PC-9 (cell line): ENCODE measurements around the gene TNFRSF1A. TPM values are rescaled to one million over a fixed set of nuclear protein-coding genes. Genes with fewer than 3 reads are reported as not detected.
"Not testable (repeated sequence)": the region's sequence is repeated elsewhere in the genome, so short reads cannot be mapped to it uniquely, and the experiment has no call there.

ENCODE experiments used
- BruUV-seq: library from RNA; stranded (reverse); fragments of 400-500 nt; replicated peaks from 2 replicates; lab custom pipeline; 2021; lab: Mats Ljungman, UMichigan
- CTCF ChIA-PET: fragments of 300-600 bp; sonication (Branson Sonifier 250); formaldehyde crosslinking; loops from one replicate; lab custom pipeline; 2022; ENCODE audit warnings: antibody characterized with exemption; lab: Charles Lee
- POLR2A ChIA-PET: fragments of 300-600 bp; sonication (Branson Sonifier 250); formaldehyde crosslinking; loops from one replicate; lab custom pipeline; 2022; ENCODE audit warnings: antibody characterized with exemption; ENCODE audit not compliant: unreplicated experiment; lab: Charles Lee
- DNase-seq, 2 experiments: peaks; one replicate each; pipeline versions ENCODE4 v3.0.0 to v3.0.0-alpha.2; 2015 to 2022; ENCODE audit warnings: mixed read lengths in 1 of 2
- H2AFZ ChIP-seq: fragments of 200-600 bp; sonication (generic); 2 replicates; pipeline ENCODE4 v1.8.1; 2017; ENCODE audit warnings: antibody characterized with exemption
- H3F3A ChIP-seq: fragments of 200-600 bp; sonication (generic); 2 replicates; pipeline ENCODE4 v1.8.1; 2017; ENCODE audit warnings: antibody characterized with exemption, mild to moderate bottlenecking, low read depth; ENCODE audit not compliant: insufficient read depth
- H3K27ac ChIP-seq: fragments of 200-600 bp; sonication (generic); 2 replicates; pipeline ENCODE4 v1.6.1; 2016; ENCODE audit warnings: mixed run types
- H3K27me3 ChIP-seq: fragments of 200-600 bp; sonication (generic); 2 replicates; pipeline ENCODE4 v1.6.1; 2016; ENCODE audit warnings: low read depth, mixed run types; ENCODE audit not compliant: insufficient read depth
- H3K36me3 ChIP-seq: fragments of 200-600 bp; sonication (generic); 2 replicates; pipeline ENCODE4 v1.6.1; 2016; ENCODE audit warnings: low read depth, mixed run types
- H3K4me1 ChIP-seq: fragments of 200-600 bp; sonication (generic); replicated peaks from 2 replicates; pipeline ENCODE4 v1.6.1; 2016; ENCODE audit warnings: mixed run types; ENCODE audit not compliant: insufficient read depth
- H3K4me2 ChIP-seq: fragments of 200-600 bp; sonication (generic); 2 replicates; pipeline ENCODE4 v1.6.1; 2017; ENCODE audit warnings: mixed run types
- H3K4me3 ChIP-seq: fragments of 200-600 bp; sonication (generic); 2 replicates; pipeline ENCODE4 v1.6.1; 2016; ENCODE audit warnings: mixed run types
- H3K79me2 ChIP-seq: fragments of 200-600 bp; sonication (generic); 2 replicates; pipeline ENCODE4 v1.6.1; 2017; ENCODE audit warnings: low read depth, mixed run types
- H3K9me2 ChIP-seq: fragments of 200-600 bp; sonication (generic); 2 replicates; pipeline ENCODE4 v1.8.1; 2017; ENCODE audit warnings: mild to moderate bottlenecking; ENCODE audit not compliant: insufficient read depth
- H3K9me3 ChIP-seq: fragments of 200-600 bp; sonication (generic); 2 replicates; pipeline ENCODE4 v1.8.1; 2016; ENCODE audit warnings: low read depth; ENCODE audit not compliant: insufficient read depth
- H4K20me1 ChIP-seq: fragments of 200-600 bp; sonication (generic); 2 replicates; pipeline ENCODE4 v1.8.1; 2017; ENCODE audit not compliant: insufficient read depth
- CTCF ChIP-seq: fragments of 200-600 bp; sonication (generic); conservative IDR thresholded peaks from 2 replicates; pipeline ENCODE4 v1.6.1; 2017; ENCODE audit warnings: mixed run types, antibody characterized with exemption, mild to moderate bottlenecking, moderate library complexity
- EZH2 ChIP-seq: fragments of 200-600 bp; sonication (generic); IDR thresholded peaks from 2 replicates; pipeline ENCODE4 v1.8.0; 2017; ENCODE audit warnings: antibody characterized with exemption, low read depth
- intact Hi-C: fragments of 100-400 bp; cut with micrococcal nuclease; formaldehyde crosslinking; loops from one replicate; pipeline ENCODE4 v1.10.0; 2022; ENCODE audit not compliant: unreplicated experiment
- total RNA-seq: library from RNA; stranded (reverse); gene quantifications from 2 replicates; pipeline ENCODE4 v1.2.3, GENCODE V29; 2021

Gene TNFRSF1A
- total RNA-seq, 1 experiment from 2014 or later = 165 TPM

GRCh38 chr12:6295094-6295811, 46.6 kb downstream of the TNFRSF1A start:
- CTCF ChIA-PET = interaction anchor here (0.6 to 1.5 kb wide), 10 partner anchors 9 to 578 kb away, joined by 3 to 11 read pairs (median 4); no protein-coding TSS in a partner anchor
- no peak overlapping the region; the same call in 1 of the 2 replicates for H3K4me3 ChIP-seq

GRCh38 chr12:6294156-6295093, 47.5 kb downstream of the TNFRSF1A start:
- ChIA-PET CTCF (interaction anchor here (0.6 to 1.5 kb wide), 9 partner anchors 10 to 578 kb away, joined by 3 to 11 read pairs (median 4); no protein-coding TSS in a partner anchor), POLR2A (interaction anchor here (0.5 to 2.0 kb wide), 21 partner anchors 15 to 417 kb away, joined by 3 to 52 read pairs (median 7); partner anchors contain the start of gene PLEKHG6)
- peak in 1 of 2 experiments; percentile 58 for DNase-seq
- Histone ChIP-seq H3K4me3 (peak overlapping the region; percentile 3; the same call in 1 of the 2 replicates), H2AFZ (no peak overlapping the region), H4K20me1 (no peaks in the 10 kb centered on the region), H3K4me1 (peaks cover 64% of the 10 kb centered on the region), H3K79me2 (no peaks in the 10 kb centered on the region), H3K36me3 (no peaks in the 10 kb centered on the region), H3F3A (peaks cover 48% of the 10 kb centered on the region), H3K27me3 (no peaks in the 10 kb centered on the region), H3K9me3 (no peaks in the 10 kb centered on the region), H3K4me2 (peak overlapping the region; percentile 53), H3K9me2 (no peaks in the 10 kb centered on the region), H3K27ac (peak overlapping the region; percentile 91)
- no peak for TF ChIP-seq EZH2
- no peak for TF ChIP-seq CTCF
- TSS peak; percentile 86 for BruUV-seq
- intact Hi-C loops = loop anchor here (1.0 to 2.0 kb wide), 5 partner anchors 19 to 82 kb away; no protein-coding TSS in a partner anchor

More at GRCh38 chr12:6295094-6295811, 46.6 kb downstream of the TNFRSF1A start:
- Histone ChIP-seq H3K36me3 (no peaks in the 10 kb centered on the region), H3K9me2 (no peaks in the 10 kb centered on the region), H3K27ac (peak overlapping the region; percentile 91), H2AFZ (no peak overlapping the region), H3K4me1 (peaks cover 64% of the 10 kb centered on the region), H3F3A (peaks cover 48% of the 10 kb centered on the region), H3K9me3 (no peaks in the 10 kb centered on the region), H3K4me2 (peak overlapping the region; percentile 53), H3K27me3 (no peaks in the 10 kb centered on the region), H4K20me1 (no peaks in the 10 kb centered on the region), H3K79me2 (no peaks in the 10 kb centered on the region)
- POLR2A ChIA-PET = interaction anchor here (0.5 to 2.0 kb wide), 20 partner anchors 15 to 245 kb away, joined by 3 to 52 read pairs (median 8); partner anchors contain the start of gene PLEKHG6
- DNase-seq = peak; percentile 95 to 99
- BruUV-seq = no TSS peak
- intact Hi-C loops = loop anchor here (1.0 to 2.0 kb wide), 5 partner anchors 18 to 82 kb away; no protein-coding TSS in a partner anchor
- TF ChIP-seq EZH2 (no peak), CTCF (no peak)

GRCh38 chr12:6292606-6293005, 49.3 kb downstream of the TNFRSF1A start:
- H4K20me1 ChIP-seq = no peaks in the 10 kb centered on the region
- TF ChIP-seq CTCF (no peak), EZH2 (no peak)
- H3K4me2 ChIP-seq = peak overlapping the region; percentile 10
- H3K79me2 ChIP-seq = no peaks in the 10 kb centered on the region
- H3K27me3 ChIP-seq = no peaks in the 10 kb centered on the region
- H3K9me3 ChIP-seq = no peaks in the 10 kb centered on the region
- peak in 1 of 2 experiments; percentile 70 for DNase-seq
- CTCF ChIA-PET = no interaction called here
- POLR2A ChIA-PET = no interaction called here
- no TSS peak for BruUV-seq
- no peak overlapping the region for H3K4me3 ChIP-seq
- H3K4me1 ChIP-seq = peaks cover 56% of the 10 kb centered on the region
- H3K36me3 ChIP-seq = no peaks in the 10 kb centered on the region
- intact Hi-C loops = no loop called here
- H3F3A ChIP-seq = peaks cover 51% of the 10 kb centered on the region
- no peak overlapping the region for H2AFZ ChIP-seq
- H3K9me2 ChIP-seq = no peaks in the 10 kb centered on the region
- H3K27ac ChIP-seq = peak overlapping the region; percentile 30

- H3K79me2 ChIP-seq, H3K4me3 ChIP-seq, intact Hi-C loops, H2AFZ ChIP-seq, H3K9me2 ChIP-seq, CTCF ChIA-PET, H3K36me3 ChIP-seq, H4K20me1 ChIP-seq, H3K27ac ChIP-seq, H3K27me3 ChIP-seq, BruUV-seq, H3K4me2 ChIP-seq, H3K9me3 ChIP-seq, DNase-seq, POLR2A ChIA-PET: not testable (repeated sequence)
- Histone ChIP-seq H3K4me1 (peaks cover 50% of the 10 kb centered on the region), H3F3A (peaks cover 54% of the 10 kb centered on the region)
These were observed 52.0 kb downstream of the TNFRSF1A start for GRCh38 chr12:6289906-6290305.
